ENCODE data around the gene PGS1.

- TF ChIP-seq POLR2A (IDR thresholded peaks at IDR 0.05): no peak
- no peak for TF ChIP-seq CTCF (IDR thresholded peaks at IDR 0.05)
- no peak for TF ChIP-seq EP300 (IDR thresholded peaks at IDR 0.05)
Observed at GRCh38 chr17:78372841-78373240, 5.6 kb upstream of the PGS1 start.

Data from ovary (tissue), 3 donors.